M059J (cell line): ENCODE results near the gene TBX15. TPM values are rescaled to one million over a fixed set of nuclear protein-coding genes. Genes with fewer than 3 reads are reported as not detected.
A peak's percentile ranks its signal among the peaks of the same experiment; 100 is the strongest.

Experiments used
- DNase-seq: peaks from one replicate; pipeline ENCODE4 v3.0.0-alpha.2; 2012; ENCODE audit warnings: low read depth
- total RNA-seq: library from RNA; depleted of rRNA; stranded (reverse); fragments of >200 nt; shearing (Covaris generic); gene quantifications from 2 replicates; pipeline ENCODE4 v1.2.3, GENCODE V29; 2014

The TBX15 gene
- total RNA-seq, 1 experiment from 2014 or later = 2.9 TPM

GRCh38 chr1:119002028-119002686, 14.0 kb upstream of the TBX15 start:
- DNase-seq = peak; percentile 94

- DNase-seq = peak; percentile 37
Observed at GRCh38 chr1:119001181-119002027, 13.3 kb upstream of the TBX15 start.

GRCh38 chr1:119000371-119001180, 12.4 kb upstream of the TBX15 start:
- DNase-seq = no peak

DNA sequence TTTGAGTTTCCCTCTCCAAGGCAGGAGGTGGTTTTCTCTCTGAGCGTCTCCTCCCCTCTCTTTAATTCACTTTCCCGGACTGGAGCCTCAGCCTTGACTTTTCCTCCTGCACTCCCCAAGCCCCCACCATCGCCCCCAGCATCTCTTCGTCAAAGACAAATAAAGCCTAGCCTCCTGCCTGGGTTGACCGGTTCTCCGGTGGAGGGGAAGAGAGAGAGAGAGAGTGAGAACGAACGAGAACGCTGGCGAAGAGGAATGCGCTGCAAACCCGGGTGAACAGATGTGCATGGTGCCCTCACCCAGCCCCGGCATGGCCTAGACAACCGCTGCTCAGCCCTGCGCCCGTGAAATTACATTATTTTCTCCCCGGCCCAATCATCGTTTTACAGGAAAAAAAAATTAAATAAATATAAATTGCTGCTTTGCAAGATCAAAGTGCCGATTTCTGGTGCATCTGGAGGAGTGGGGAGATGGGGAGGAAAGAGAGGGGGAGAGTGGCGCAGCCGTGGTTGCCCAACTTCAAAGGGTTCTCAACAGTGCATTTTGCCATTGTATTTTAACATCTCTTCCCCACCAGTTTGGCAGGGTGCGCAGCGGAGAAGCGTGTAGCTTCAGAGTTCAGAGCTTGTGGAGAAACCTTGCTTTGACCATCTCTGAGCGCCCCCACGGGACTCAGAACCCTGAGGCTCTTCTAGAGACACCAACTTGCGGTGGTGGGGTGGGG, 11.4 kb upstream of the TBX15 start:
- no peak for DNase-seq

- DNase-seq = peak; percentile 24
Observed at GRCh38 chr1:118998171-118998570, 10.0 kb upstream of the TBX15 start.

GRCh38 chr1:118997225-118997624, 9.1 kb upstream of the TBX15 start:
- DNase-seq = no peak

GRCh38 chr1:118995312-118996016, 7.3 kb upstream of the TBX15 start:
- DNase-seq = no peak

DNA sequence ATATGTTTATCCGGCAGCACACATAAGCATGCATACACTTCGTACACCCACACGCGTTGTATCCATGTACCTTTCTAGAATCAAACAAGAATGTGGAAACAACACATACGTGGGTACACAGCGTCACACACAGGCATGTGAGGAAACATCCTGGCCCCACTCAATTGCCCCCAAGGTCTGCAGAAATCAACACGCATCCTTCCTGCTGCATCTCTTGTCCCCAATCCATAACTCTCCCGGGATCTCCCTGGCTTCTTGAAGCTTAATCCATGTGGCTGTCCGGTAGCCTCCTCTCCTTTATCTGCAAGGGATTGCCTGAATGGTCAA, 5.5 kb upstream of the TBX15 start:
- DNase-seq = no peak

DNA sequence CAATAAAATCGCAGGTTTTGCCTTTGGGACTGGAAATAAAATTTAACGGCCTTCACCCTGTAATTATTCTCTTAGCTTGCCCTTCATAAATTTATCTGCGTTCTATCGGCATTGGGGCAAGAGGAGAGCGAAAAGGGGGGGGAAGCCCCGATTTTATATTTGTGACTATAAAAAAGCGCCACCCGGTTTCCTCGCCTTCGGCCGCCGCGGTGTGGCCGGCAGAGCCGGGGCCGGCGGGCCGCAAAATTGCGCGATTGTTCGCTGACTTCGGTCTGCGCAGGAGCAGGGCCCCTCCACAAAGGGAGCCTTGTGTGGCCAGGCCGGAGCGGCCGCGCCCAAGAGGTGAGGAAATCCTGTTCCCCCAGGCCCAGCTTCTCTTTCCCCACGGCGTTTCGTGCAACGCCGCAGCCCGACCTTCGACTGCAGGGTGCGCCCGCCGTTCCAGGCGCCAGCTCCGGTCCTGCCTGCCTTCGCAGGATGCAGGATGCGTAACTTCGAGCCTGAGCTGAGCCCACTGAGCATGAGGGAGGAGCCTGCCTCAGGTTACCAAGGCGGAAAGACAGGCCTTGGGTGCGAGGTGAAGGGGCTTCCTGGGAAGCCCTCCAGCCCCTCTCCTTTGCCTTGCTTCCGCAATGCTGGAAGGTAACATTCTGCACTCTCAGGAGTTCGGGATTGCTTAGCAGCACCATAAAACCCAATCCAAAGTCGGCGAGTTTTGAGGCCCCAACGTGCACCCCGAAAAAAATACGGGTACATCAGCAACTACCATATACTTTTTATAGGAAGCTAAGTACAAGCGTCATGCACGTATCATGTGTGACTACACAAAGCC, 4.9 kb upstream of the TBX15 start:
- no peak for DNase-seq

DNA sequence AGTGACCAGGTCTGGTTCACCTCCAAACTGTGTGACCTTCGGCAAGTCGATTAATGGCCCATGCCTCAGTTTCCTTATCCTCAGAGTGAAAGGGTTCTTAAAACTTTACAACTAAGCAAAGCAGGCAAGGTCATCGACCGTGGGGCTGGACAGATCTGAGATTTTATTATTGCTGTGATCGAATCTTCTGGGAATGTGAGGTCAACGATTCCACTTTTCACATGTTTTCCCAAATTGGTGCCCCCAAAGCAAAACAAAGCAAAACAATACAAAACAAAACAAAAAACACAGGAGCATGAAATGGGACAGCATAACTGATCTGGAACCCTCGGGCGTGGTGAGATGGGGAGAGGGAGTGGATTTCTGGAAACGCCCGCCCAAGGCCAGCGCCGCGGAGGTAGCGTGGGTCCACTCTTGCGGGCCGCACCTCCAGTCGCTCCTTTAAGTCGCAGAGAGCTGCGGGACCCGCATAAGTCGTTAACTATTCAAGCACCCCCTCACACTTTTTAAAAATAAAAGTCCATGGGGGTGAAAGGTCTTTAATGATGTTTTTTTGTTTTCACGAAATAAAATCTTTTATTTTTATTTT, 4.2 kb upstream of the TBX15 start:
- no peak for DNase-seq

DNA sequence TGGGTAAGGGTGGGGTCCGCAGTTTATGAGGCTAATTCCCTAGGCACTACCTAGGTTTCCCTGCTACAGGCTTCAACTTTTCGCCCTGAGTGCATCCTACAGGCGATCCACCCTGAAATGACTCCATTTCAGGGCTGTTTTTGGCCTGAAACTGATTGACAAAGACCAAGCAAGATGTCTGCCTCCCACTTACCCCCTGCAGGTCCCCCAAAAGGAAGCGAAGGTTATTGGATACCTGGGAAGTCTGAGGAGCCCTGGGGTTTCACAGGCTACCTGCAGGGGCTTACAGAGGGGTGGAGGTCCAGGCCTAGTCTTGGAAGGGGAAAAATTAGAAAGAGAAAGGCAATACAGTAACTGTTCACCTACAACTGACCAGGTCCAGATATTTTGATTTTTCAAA, 3.3 kb upstream of the TBX15 start:
- no peak for DNase-seq

DNA sequence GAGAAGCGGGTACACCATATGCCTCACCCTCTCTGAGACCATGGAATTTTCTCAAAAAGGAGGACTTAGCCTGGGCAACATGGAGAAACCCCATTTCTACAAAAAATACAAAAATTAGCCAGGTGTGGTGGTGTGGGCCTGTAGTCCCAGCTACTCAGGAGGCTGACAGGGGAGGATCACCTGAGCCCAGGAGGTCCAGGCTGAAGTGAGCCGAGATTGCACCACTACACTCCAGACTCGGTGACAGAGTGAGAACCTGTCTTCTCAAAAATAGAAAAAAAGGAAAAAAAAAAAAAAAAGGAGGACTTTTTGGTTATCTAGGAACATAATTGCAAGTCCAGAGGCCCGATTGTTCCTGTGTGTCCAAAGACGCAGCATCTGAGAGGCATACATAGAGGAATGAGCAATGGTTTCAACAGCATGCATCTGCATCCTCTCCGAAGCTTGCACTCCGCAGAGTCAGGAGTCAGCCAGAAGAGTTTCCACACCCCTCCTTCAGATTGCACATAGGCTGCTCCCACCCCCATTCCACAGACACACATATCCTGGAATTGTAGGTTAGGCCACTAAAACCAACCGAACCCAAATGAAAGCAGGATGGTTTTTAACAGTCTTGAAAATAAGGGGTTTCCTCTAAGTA, 2.5 kb upstream of the TBX15 start:
- no peak for DNase-seq

GRCh38 chr1:118989878-118990378, 1.8 kb upstream of the TBX15 start:
- DNase-seq = no peak

DNA sequence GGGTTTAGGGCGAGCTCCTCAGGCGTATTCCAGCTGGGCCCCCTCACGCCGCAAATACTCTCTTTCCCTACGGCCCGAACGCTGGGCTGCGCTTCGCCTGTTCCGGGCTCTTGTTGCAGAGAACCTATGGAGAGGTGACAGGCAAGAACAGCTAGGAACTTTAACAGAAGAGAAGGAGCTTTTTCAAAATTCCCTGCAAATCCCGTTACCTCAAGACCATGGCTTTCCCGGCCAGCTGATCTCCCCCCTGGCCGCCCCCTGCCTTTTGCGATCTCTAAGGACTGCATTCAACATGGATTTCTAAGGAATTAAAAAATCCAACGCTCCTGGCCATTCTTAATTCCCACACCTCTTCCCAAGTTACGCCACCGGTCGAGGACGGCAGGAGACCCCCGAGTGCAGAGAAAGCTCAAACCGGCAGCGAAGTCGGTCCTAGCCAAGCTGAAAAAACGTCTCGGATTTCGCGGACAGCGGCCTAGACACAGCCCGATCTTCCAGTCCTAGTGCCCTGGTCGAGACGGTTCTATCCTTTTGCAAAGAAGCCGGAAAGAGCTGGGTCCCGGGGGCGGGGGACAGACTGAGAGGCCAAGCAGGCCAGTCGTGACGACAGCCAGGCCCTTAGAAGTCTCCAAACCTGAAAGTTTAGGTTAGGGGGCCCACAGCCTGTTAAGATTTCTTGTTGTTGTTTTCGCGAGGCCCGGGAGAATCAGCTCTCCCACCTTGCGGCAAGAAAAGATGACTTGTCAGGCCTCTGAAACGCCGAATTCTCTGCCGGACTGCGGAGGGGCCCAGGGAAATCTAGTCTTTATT, 1.1 kb upstream of the TBX15 start:
- DNase-seq = no peak

DNA sequence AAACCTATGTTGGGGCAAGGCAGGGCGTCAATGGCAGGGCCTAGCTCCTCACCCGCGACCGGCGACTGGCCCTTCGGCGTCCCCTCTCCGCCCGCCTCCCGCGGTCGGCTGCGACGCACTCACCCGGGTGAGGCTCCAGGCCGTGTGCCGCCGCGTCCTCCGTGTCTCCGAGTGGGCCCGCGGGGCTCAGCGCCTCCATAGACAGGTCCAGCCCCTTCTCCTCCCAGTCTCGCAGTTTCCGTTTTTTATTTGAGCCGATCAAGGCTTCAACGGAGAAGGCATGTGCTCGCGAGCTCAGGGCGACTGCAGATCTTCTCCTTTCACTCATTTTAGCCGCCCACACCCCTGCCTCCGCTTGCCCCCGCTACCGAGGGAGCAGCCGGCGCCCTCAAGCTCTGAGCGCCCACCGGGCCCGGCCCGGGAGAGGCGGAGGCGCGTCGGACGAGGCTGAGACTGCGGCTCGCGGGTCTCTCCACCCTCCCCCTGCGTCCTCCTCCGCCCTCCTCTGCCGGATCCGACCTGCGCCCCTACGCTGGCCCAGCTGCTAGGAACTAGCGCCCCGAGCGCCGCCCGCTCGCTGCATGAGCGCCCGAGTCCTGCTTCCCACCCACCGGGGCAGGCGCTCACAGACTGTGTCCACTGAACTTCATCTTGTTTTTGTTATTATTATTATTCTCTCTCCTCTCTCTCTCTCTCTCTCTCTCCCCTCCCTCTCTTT, 516 bp downstream of the TBX15 start:
- DNase-seq = peak; percentile 41

DNA sequence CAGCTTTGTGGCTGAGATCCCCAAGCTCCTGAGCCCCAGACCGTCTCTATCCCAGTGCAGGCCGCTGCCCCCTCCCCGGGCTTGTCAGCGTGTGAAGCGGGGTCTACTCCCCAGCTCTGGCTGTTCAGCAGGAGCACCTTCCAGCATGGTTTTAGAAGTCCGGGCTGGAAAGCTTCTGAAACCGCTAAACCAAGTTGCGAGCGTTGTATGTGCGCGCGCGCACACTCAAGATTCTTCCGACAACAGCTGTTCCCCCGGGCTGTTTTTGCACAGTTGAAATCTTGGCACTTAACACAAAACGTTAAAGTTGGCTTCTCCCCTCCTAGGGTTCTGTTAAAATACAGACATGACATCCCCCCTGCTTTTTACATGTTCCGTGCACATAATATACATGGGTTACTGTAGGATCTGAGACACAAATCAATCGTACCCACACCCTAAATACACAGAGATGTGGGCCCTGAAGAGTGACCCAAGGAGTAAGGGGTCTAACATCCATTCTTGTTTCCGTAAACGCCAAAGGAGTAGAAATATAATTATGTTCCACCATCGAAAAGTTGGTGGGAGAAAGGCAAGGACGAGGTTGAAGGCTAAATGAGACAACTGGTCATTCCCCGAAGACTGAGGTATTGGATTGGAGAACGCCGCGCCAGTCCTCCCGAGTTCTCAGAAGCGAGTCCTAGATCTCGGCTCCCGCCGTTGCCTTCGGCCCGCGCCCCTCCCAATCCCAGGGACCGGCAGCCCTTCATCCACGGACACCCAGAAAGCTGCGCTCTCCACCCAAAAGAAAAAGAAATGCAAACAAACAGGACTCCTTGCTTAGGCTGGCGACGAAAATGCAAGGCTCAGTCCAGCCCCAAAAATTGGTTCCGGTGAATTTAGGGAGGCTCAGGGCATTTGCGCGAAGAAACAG, 1.3 kb downstream of the TBX15 start:
- DNase-seq = peak; percentile 36
